GM18511 (cell line): ENCODE measurements around the gene SOCS4.
A peak's percentile ranks its signal among the peaks of the same experiment; 100 is the strongest.
"Not testable (repeated sequence)": the region's sequence is repeated elsewhere in the genome, so short reads cannot be mapped to it uniquely, and the experiment has no call there.

Source experiments
- ATAC-seq: cut with Tn5 transposase; IDR thresholded peaks from one replicate; pipeline ENCODE4 v1.9.1; 2021; ENCODE audit warnings: mild to moderate bottlenecking, moderate library complexity; ENCODE audit not compliant: unreplicated experiment

Gene SOCS4, protein sequence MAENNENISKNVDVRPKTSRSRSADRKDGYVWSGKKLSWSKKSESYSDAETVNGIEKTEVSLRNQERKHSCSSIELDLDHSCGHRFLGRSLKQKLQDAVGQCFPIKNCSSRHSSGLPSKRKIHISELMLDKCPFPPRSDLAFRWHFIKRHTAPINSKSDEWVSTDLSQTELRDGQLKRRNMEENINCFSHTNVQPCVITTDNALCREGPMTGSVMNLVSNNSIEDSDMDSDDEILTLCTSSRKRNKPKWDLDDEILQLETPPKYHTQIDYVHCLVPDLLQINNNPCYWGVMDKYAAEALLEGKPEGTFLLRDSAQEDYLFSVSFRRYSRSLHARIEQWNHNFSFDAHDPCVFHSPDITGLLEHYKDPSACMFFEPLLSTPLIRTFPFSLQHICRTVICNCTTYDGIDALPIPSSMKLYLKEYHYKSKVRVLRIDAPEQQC

DNA sequence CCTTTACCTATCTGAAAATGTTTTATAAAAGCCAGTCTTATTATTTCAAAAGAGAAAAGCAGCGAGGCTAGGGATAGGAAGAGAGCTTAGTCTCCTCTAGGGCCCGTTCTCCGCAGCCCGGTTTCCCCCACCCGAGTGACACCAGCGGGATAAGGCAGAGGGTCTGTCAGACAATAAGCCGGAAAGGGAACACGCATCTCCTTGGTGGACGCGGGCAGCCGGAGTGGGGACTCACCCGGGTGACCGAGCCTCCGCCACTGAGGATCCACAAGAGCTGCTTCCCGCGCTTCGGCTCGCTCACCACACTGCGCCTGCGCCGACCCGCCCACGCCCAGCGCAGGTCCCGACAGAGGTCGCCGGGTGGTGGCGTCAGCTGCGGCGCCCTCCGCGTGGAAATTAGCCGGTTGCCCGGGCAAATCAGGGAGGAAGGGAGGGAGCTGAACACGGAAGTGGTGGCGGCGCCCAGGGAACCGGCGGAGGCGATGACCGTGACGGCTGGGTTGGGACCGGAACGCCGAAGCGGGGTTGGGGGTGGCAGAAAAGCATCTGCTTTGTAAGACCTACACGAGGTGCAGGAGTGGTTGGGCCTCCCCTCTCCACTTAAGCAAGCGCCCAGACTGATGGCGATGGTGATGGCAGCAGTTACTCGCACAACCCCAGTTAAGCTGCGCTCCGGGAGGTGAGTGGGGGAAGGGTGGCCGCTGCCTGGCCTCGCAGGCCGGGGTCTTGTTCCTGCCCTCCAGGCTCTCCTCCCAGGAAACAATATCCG is at the start of gene SOCS4, which contains the start of gene WDHD1:
SOCS4 (plus strand) TSS at position 444 of the 769 bp plus-strand sequence. CDS start 15,806 bp downstream, outside the sequence.
WDHD1 (minus strand) TSS at position 307 of the 769 bp plus-strand sequence. CDS start 312 bp downstream, outside the sequence.
- ATAC-seq = peak; percentile 91

DNA sequence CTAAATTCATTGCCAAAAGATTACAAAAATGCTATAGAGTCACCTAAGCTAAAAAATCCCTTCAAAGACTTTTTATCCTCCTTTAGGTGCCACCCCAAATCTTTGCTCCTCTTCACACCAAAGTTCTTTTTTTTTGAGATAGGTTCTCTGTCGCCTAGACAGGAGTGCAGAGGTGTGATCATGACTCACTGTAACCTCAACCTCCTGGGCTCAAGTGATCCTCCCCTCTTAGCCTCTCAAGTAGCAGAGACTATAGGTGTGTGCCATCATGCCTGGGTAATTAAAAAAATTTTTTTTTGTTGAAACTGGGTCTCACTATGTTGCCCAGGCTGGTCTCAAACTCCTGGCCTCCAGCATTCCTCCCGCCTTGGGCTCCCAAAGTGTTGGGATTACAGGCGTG is 48.0 kb upstream of the SOCS4 start:
- ATAC-seq = no peak

DNA sequence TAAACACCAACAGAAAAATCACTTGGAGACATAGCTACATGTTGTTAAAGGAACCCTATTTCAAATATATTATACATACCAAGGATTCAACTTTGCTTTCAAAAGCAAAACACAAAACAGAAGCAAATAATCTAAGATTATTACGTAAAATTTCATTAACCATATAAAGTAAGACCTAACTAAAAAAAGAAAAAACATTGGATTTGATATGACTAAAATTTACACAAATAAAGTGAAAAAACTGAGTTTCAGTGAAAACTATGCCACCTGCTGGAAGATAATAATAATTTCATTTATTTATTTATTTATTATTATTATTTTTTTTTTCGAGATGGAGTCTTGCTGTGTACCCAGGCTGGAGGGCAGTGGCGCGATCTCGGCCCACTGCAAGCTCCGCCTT is 45.3 kb upstream of the SOCS4 start:
- no peak for ATAC-seq

DNA sequence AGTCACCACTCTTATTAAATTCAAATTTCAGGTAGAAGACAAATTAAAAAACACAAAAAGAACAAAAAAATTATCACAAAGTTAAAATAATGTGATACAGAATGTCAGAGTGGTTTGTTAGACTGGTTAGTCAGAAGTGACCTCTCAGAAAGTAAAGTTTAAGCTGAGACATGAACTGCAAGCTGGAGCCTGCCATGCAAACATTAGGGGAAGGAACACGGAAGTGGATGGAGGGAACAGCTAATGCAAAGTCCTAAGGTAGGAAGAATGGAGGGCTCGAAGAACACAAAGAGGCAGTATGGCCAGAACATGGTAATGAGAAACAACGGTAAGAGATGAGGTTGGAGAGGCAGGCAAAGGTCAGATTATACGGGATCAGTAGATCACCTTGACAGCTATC is 41.9 kb upstream of the SOCS4 start:
- no peak for ATAC-seq

DNA sequence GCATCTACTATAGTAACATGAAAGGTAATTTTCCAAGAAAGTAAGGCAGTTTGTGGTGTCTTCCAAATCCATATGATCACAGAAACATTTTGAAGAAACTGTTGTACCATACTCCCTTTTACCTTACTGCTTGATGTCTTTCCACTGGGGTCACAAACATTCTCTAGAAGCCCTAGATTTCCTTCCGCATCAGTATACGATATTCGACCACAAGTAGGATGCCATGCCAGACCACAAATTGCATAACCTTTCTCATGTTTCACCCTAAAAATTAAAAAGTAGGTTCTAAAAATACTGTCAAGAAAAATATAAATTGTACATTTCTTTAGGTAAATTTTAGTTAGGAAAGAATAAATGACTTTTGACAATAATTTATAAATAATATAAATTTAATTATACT is 26.7 kb upstream of the SOCS4 start:
- ATAC-seq = no peak

DNA sequence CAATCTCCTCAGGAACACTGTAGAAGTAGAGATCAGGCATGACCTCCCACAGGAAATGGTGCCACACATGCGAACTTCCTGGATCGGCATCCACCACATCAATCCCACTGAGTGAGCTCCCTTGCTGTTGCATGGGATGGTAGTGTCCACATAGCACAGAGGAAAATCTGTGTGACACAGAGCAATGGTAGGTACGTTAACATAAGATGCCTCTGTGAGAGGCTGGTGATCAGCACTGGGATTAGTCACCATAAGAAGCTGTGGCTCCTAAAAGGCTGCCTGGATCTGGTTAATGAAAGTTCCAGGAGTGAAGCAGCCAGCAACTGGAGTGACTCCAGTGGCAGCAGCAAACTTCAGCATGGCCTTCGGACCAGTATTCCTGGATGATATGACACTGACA is 22.0 kb upstream of the SOCS4 start:
- no peak for ATAC-seq

DNA sequence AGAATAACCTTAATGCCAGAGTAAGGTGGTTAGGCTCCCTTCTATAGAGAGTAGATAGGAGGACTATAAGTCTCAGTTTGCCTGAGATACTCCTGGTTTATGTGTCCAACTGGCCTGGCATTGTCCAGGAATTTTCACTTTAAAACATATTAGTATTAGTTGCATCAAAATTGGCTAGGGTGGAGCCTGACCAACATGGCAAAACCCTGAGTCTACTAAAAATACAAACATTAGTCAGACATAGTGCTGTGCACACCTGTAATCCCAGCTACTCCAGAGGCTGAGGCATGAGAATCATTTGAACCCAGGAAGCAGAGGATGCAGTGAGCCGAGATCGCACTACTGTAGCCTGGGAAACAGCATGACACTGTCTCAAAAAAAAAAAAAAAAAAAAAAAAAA is 12.0 kb upstream of the SOCS4 start:
- no peak for ATAC-seq

DNA sequence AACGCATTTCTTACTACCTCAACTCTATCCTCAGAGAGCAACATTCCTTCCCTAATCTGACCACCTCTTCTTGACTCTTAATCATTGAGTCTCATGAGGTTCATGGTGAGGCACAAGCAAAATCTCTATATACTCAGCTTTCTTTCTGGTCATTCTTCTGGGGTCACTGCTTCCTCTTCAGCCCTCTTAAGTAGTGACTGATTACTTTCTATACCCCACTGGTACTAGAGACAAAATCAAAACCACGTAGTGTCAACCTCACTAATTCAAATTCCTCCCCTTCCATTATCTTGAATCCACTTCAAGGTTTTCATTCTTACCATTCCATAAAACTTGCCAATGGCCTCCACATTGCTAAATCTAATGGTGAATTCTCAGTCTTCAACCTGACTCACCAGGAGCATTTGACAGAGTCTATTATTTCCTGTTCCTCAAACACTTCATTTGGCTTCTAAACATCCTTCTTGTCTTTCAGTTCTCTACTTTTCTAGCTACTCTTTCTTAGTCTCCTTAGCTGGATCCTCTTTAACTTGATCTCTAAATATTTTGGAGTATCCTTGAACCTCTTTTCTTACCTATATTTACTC is 7.0 kb upstream of the SOCS4 start:
- ATAC-seq = no peak

DNA sequence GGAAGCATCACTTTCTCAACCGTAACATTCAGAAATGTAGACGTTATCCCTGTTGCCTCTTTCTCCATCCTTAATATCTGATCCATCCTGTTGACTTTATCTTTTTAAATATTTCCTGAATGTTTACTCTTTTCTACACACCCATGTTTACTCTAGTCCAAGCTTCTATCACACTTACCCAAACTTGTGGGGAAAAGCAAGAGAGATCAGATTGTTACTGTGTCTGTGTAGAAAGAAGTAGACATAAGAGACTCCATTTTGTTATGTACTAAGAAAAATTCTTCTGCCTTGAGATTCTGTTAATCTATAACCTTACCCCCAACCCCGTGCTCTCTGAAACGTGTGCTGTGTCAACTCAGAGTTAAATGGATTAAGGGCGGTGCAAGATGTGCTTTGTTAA is 2.7 kb upstream of the SOCS4 start:
- ATAC-seq = not testable (repeated sequence)

DNA sequence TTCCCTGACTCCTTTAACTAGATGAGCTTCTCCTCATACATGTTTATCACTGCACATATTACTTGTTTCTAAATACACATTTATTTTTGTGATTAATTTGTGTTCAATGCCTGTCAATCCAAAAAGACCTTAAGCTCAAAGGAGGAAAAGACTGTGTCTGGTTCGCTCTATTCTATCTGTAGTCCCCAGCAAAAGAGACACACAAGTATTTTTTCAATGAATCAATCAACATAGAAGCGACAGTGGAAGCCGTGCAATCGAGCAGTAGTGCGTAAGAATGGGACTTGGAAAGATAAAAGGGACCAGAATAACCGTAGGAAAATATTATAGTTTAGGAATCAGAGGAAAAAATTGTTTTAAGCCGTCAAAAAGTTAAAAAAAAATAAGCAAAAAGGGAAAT is 1.1 kb upstream of the SOCS4 start:
- no peak for ATAC-seq

DNA sequence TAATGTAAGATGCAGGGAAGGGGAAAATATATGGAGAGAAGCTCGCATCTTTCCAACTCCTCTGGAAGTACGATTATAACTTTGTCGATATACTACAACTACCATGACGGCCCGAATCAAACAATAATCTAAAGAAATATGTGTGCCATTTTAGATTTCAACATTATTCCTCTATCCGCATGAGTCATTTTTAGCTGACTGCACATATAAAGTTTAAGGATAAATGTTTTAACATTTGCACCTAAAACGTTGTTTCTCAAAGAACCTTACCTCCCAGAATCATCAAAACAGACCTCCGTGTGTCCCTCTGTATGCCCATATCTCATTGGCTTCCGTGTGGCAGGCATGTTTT is 619 bp upstream of the SOCS4 start:
- ATAC-seq = no peak

DNA sequence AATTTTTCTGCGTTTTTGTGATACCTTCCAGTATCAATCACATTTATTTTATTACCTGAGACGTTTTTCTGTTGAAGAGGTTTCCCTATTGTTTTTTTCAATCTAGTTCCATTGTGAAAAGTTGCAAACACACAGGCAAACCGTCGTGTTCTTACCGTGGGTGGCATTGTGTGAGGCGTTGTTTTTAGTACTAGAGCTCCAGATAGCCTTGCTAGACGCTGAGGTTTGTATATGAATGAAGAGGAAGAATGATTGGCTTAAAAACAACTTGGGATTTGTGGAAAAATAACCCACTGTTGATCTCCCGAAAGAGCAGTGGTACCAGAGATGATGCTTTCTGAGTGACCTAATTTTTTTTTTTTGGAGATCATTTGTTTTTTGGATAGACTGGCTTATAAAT is 1.0 kb downstream of the SOCS4 start:
- ATAC-seq = no peak

DNA sequence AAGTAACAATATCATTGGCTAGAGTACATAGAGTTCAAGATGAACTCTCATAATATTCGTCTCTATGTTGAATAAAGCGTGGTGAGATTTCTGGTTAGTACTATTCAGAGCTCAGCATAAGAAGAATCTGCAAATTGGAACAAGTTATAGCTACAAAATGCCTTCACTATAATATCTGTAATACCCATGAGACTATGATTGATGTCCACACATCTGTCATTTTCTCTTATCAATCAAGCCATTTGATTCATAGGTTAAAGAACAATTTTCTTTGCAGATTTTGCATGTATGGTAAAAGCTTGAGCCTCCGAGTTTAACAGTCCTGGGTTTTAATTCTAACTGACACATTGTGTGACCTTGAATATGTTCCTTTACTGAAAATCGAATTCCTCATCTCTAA is 1.4 kb downstream of the SOCS4 start:
- no peak for ATAC-seq

DNA sequence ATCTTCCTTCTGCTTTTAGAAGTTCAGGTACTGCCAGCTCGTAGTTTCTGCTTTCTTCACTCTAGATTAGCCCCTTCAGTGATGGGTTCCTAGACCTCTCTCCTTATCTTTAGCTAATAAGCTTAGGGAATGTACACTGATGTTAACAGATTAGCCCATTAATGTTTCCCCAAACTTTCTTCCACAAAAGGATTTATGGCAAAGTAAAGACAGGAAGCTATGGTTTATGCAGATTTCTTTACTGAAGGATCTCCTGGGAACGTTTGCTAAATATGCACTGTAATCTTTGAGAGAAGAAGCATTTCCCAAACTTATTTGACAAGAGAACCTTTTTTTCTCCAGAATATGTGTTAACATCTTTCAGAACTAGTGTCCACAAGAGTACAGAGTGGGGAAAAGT is 4.2 kb downstream of the SOCS4 start:
- no peak for ATAC-seq

DNA sequence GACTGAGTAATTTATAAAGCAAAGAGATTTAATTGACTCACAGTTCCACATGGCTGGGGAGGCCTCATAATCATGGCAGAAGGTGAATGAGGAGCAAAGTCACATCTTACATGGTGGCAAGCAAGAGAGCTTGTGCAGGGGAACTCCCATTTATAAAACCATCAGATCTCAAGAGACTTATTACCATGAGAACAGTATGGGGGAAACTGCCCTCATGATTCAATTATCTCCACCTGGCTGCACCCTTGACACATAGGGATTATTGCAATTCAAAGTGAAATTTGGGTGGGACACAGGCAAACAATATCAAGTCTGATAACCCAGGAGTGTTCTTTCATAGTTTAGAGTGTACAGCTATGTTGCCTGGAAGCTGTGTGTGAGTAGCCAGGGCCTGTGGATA is 11.0 kb downstream of the SOCS4 start:
- not testable (repeated sequence) for ATAC-seq

DNA sequence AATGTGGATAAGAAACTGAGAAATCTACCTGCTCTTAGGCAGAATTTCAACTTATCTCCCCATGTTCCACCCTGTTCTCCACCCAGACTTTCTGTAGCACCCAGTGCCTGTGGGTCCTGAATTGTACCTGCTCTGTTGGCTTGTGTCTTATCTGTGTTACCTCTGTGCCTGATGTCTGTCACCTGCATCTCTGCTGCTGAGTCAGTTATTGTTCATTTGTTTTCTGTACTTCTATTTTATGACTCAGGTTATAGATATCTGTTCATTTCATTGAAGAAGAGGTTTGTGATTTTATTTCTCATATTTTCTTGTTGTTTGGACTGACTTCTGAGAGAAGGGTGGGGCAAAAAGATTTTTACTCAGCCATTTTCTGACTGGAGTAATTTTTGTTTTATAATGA is 11.7 kb downstream of the SOCS4 start:
- ATAC-seq = no peak

DNA sequence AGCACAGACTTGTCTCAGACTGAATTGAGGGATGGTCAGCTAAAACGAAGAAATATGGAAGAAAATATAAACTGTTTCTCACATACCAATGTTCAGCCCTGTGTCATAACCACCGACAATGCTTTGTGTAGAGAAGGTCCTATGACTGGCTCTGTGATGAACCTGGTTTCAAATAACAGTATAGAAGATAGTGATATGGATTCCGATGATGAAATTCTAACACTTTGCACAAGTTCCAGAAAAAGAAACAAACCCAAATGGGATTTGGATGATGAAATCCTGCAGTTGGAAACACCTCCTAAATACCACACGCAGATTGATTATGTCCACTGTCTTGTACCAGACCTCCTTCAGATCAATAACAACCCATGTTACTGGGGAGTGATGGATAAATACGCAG is 16.5 kb downstream of the SOCS4 start:
- no peak for ATAC-seq

DNA sequence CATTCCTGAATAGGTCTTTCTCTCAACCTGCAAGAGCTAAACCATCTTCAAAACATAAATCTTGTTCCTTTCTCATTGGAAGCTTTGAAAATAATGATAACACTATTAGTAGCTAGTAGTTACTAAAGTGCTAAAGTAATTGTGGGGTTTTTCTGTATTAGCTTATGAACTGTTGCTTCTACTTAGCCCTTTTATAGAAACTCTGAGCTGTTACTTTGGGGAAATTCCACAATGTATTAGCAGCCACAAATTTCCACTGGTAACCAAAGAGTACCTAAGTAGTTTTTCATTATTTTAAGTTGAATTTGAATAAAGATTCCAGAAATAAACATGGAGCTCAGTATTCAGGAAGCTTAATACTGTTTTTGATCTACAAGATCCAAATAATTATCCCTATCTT is 18.1 kb downstream of the SOCS4 start:
- no peak for ATAC-seq

DNA sequence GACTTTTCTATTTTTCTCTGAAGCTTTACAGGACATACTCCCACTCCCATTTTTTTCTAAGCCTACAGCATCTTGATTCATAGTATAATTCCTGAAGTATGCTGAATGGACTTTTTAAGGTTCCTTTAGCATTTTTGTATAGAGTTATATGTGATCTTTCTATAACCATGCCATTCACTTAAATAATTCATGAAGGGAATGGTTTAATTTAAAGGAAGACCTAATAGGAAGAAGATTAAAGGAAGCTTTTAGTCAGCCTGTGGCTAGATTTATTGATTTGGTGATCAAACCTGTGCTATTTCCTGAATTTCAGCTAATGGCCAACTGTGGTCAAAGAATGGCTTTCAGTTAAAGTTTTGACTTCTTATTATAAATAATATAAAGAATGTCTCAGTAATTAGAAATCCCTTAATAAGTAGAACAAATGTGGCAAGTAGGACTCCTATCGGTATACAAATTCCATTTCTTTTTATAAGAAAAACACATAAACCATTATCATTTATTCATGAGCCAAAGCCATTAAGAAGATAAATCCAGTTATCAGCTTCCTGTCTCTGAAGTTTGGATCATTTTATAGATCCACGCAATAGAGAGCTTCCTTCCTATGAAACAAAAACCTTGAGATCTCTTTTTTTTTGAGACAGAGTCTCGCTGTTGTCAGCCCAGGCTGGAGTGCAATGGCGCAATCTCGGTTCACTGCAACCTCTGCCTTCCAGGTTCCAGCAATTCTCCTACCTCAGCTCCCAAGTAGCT is 20.4 kb downstream of the SOCS4 start:
- ATAC-seq = no peak

DNA sequence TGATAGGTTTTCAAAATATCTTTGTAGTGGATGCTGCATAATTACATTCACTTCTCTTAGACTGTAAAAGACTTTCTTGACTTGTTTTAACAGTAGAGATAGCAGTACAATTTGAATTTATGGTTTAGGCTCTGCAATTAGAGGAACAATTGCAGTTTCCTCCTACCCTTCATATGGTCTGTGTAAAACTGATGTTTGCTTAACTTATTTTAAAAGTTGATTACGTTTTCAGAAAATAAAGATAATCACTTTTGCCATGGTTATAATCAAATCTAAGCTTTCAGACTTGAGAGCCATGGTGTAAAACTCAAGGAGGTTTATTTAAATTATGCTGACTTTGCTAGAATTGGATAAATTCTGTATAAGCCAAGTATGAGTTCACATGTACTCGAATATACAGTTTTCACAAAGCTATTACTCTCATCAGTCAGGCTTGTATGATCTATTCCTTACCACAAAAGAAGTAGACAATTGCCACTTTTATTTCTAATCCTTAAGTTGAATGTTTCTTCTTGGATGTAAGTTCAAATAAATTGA is 21.9 kb downstream of the SOCS4 start:
- ATAC-seq = no peak

DNA sequence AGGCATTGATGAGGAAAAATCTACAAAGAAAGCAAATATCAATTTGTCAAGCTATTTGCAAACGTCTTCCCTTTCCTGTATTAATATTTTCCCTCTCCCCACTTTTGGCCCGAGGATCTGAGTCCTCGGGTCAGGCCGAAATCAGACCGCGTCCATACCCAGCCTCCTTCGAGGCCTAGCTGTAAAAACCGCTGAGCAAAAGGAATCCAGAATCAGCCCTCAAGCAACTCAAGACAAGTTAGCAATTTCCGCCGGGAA is 24.1 kb downstream of the SOCS4 start:
- ATAC-seq = peak; percentile 37
